Esophagus muscularis mucosa (tissue), 4 donors: ENCODE data around the gene PLEKHG4. TPM values are rescaled to one million over a fixed set of nuclear protein-coding genes. Genes with fewer than 3 reads are reported as not detected.
A peak's percentile ranks its signal among the peaks of the same experiment; 100 is the strongest.

Experiments used
- DNase-seq: peaks from one replicate; pipeline ENCODE4 v3.0.0-alpha.2; 2017; ENCODE audit errors: extremely low spot score
- H3K27ac ChIP-seq, 4 donors: fragments of 200-600 bp; sonication (generic); replicated peaks in 1 of 4; 1 replicate in 3 of 4; 2 replicates in 1 of 4; pipeline ENCODE4 v1.5.1; 2016 to 2019; ENCODE audit warnings: mild to moderate bottlenecking in 1 of 4
- H3K27me3 ChIP-seq, 4 donors: fragments of 200-600 bp; sonication (generic); one replicate each; pipeline versions ENCODE4 v1.5.1 to v1.6.0; 2016 to 2019
- H3K36me3 ChIP-seq, 4 donors: fragments of 200-600 bp; sonication (generic); one replicate each; pipeline ENCODE4 v1.5.1; 2016 to 2019
- H3K4me1 ChIP-seq, 4 donors: fragments of 200-600 bp; sonication (generic); one replicate each; pipeline ENCODE4 v1.5.1; 2016 to 2019
- H3K4me3 ChIP-seq, 4 donors: fragments of 200-600 bp; sonication (generic); 1 replicate in 2 of 4; 2 replicates in 2 of 4; pipeline ENCODE4 v1.5.1; 2016 to 2019; ENCODE audit warnings: mild to moderate bottlenecking in 4 of 4, moderate library complexity in 1 of 4
- H3K9me3 ChIP-seq, 4 donors: fragments of 200-600 bp; sonication (generic); 1 replicate in 3 of 4; 2 replicates in 1 of 4; pipeline ENCODE4 v1.5.1; 2016 to 2019
- EP300 ChIP-seq: sonication (generic); formaldehyde crosslinking; IDR thresholded peaks from one replicate; pipeline ENCODE4 v1.6.1; 2017; ENCODE audit warnings: antibody characterized with exemption
- POLR2A ChIP-seq: fragments of 450-650 bp; IDR thresholded peaks from one replicate; pipeline ENCODE4 v1.6.1; 2017; ENCODE audit warnings: antibody characterized with exemption, moderate library complexity, mild to moderate bottlenecking, low read depth
- POLR2AphosphoS5 ChIP-seq, 2 donors: sonication (generic); formaldehyde crosslinking; IDR thresholded peaks; one replicate each; pipeline ENCODE4 v1.6.1; 2017; ENCODE audit warnings: antibody characterized with exemption in 2 of 2
- WGBS: methylation state at CpG from one replicate; pipeline ENCODE4 v1.1.5; 2018; 5-methylcytosine and 5-hydroxymethylcytosine counted together
- intact Hi-C: fragments of 100-400 bp; cut with DNase I; formaldehyde crosslinking; loops from one replicate; pipeline ENCODE4 v1.15.1; 2023
- total RNA-seq, 4 donors: library from RNA; depleted of rRNA; stranded (reverse); fragments of >200 nt; gene quantifications; one replicate each; pipeline versions ENCODE4 v1.1.0 to v1.2.1, GENCODE V29; 2016
- TF ChIP-seq, protein P1 (sequence below), 3 experiments: fragments of 200-600 bp in 2 of 3; fragments of 450-650 bp in 1 of 3; sonication (generic) in 2 of 3; IDR thresholded peaks; one replicate each; pipeline ENCODE4 v1.5.1; 2017 to 2019; ENCODE audit warnings: antibody characterized with exemption in 3 of 3, mild to moderate bottlenecking in 2 of 3, moderate library complexity in 1 of 3

PLEKHG4 gene
- total RNA-seq, 4 donors from 2014 or later: 3.0 to 8.7 (median 3.2) TPM

GRCh38 chr16:67260426-67261063 lies 18.8 kb upstream of the PLEKHG4 start:
- intact Hi-C loops: no loop called here
- 64% methylated on average over 4 of the region's 4 CpGs for WGBS
- Histone ChIP-seq H3K9me3 (no peaks in the 10 kb centered on the region), H3K4me1 (peaks cover 0 to 3% (median 0%) of the 10 kb centered on the region in 4 donors), H3K27ac (no peak overlapping the region), H3K4me3 (no peak overlapping the region), H3K27me3 (peaks cover 0 to 50% (median under 1%) of the 10 kb centered on the region in 4 donors), H3K36me3 (no peaks in the 10 kb centered on the region)
- TF ChIP-seq POLR2AphosphoS5 (IDR thresholded peaks at IDR 0.05) (no peak), POLR2A (no peak), EP300 (no peak)
- TF ChIP-seq, protein P1, sequence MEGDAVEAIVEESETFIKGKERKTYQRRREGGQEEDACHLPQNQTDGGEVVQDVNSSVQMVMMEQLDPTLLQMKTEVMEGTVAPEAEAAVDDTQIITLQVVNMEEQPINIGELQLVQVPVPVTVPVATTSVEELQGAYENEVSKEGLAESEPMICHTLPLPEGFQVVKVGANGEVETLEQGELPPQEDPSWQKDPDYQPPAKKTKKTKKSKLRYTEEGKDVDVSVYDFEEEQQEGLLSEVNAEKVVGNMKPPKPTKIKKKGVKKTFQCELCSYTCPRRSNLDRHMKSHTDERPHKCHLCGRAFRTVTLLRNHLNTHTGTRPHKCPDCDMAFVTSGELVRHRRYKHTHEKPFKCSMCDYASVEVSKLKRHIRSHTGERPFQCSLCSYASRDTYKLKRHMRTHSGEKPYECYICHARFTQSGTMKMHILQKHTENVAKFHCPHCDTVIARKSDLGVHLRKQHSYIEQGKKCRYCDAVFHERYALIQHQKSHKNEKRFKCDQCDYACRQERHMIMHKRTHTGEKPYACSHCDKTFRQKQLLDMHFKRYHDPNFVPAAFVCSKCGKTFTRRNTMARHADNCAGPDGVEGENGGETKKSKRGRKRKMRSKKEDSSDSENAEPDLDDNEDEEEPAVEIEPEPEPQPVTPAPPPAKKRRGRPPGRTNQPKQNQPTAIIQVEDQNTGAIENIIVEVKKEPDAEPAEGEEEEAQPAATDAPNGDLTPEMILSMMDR (IDR thresholded peaks at IDR 0.05): peak; percentile 15 to 30 (median 24)
- DNase-seq: no peak

GRCh38 chr16:67263201-67263600 lies 16.1 kb upstream of the PLEKHG4 start:
- intact Hi-C loops: no loop called here

DNA sequence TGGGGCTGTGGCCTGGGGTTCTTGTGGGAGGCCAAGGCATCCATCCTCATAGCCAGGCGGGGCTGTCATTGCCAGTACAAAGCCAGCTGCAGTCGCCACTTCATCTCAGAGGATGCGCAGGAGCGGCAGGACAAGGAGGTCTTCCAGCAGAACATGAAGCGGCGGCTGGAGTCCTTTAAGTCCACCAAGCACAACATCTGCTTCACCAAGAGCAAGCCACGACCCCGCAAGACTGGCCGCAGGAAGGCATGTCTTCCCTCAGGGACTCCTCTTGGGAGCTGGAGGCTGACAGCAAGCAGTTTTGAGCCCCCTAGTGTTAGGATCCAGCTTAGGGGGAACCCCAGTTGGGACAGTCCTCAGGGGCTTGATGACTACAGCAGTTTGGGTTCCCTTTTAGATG lies 15.1 kb upstream of the PLEKHG4 start:
- Histone ChIP-seq H3K4me1 (peaks cover 0 to 3% (median 0%) of the 10 kb centered on the region in 4 donors), H3K9me3 (no peaks in the 10 kb centered on the region), H3K4me3 (no peak overlapping the region), H3K27me3 (peaks cover 0 to 40% (median 0%) of the 10 kb centered on the region in 4 donors), H3K36me3 (no peaks in the 10 kb centered on the region), H3K27ac (no peak overlapping the region)
- no peak for DNase-seq
- TF ChIP-seq, protein P1 (IDR thresholded peaks at IDR 0.05): no peak
- no peak for TF ChIP-seq EP300
- no peak for TF ChIP-seq POLR2A
- no peak for TF ChIP-seq POLR2AphosphoS5 (IDR thresholded peaks at IDR 0.05)
- WGBS: 92% methylated on average over 7 of the region's 9 CpGs
- intact Hi-C loops: no loop called here

More at GRCh38 chr16:67263201-67263600, 16.1 kb upstream of the PLEKHG4 start:
- no peaks in the 10 kb centered on the region for H3K9me3 ChIP-seq
- no peak overlapping the region for H3K4me3 ChIP-seq
- peaks cover 0 to 44% (median 0%) of the 10 kb centered on the region in 4 donors for H3K27me3 ChIP-seq
- H3K4me1 ChIP-seq: peaks cover 0 to 3% (median 0%) of the 10 kb centered on the region in 4 donors
- DNase-seq: no peak
- TF ChIP-seq EP300: no peak
- TF ChIP-seq, protein P1 (IDR thresholded peaks at IDR 0.05): no peak
- no peak for TF ChIP-seq POLR2AphosphoS5 (IDR thresholded peaks at IDR 0.05)
- no peak for TF ChIP-seq POLR2A
- no peaks in the 10 kb centered on the region for H3K36me3 ChIP-seq
- WGBS: 83% methylated on average over 3 of the region's 3 CpGs
- H3K27ac ChIP-seq: no peak overlapping the region

DNA sequence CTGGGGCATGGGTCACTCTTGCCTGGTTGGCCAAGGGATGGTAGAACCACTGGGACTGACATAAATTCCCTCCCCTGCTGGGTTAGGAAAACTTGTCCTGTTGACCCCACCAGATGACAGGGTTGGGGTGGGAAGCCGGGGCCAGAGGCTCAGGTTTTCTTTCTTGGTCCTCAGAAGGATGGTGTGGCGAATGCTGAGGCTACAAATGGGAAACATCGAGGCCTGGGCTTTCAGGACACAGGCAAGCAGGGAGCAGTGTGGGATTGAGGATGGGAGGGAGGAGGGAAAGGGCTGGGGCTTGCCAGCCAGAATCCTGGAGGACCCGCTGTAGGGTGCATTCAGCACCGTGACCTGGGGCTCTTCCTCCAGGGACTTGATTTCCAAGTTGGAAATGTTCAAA lies 14.5 kb upstream of the PLEKHG4 start:
- 96% methylated on average over 5 of the region's 5 CpGs for WGBS
- intact Hi-C loops: no loop called here
- H3K9me3 ChIP-seq: no peaks in the 10 kb centered on the region

GRCh38 chr16:67265834-67266233 lies 13.5 kb upstream of the PLEKHG4 start:
- Histone ChIP-seq H3K27ac (no peak overlapping the region), H3K27me3 (peaks cover 0 to 40% (median 0%) of the 10 kb centered on the region in 4 donors), H3K36me3 (no peaks in the 10 kb centered on the region), H3K4me1 (peaks cover 0 to 2% (median 0%) of the 10 kb centered on the region in 4 donors), H3K9me3 (no peaks in the 10 kb centered on the region), H3K4me3 (no peak overlapping the region)
- intact Hi-C loops: no loop called here
- TF ChIP-seq POLR2AphosphoS5 (IDR thresholded peaks at IDR 0.05) (no peak), EP300 (no peak), POLR2A (no peak)
- TF ChIP-seq, protein P1 (IDR thresholded peaks at IDR 0.05): no peak
- WGBS: 76% methylated on average over 5 of the region's 8 CpGs
- DNase-seq: no peak

More for the DNA sequence above, 14.5 kb upstream of the PLEKHG4 start:
- Histone ChIP-seq H3K36me3 (no peaks in the 10 kb centered on the region), H3K4me3 (no peak overlapping the region), H3K27ac (no peak overlapping the region), H3K4me1 (peaks cover 0 to 3% (median 0%) of the 10 kb centered on the region in 4 donors), H3K27me3 (peaks cover 0 to 40% (median 0%) of the 10 kb centered on the region in 4 donors)
- TF ChIP-seq POLR2A: no peak
- no peak for TF ChIP-seq EP300
- no peak for DNase-seq
